Measurements from ENCODE around the gene MRAS. TPM values are rescaled to one million over a fixed set of nuclear protein-coding genes. Genes with fewer than 3 reads are reported as not detected.
A peak's percentile ranks its signal among the peaks of the same experiment; 100 is the strongest.

MRAS gene
- total RNA-seq, 1 donor from 2014 or later, result 55.4 TPM

GRCh38 chr3:138310494-138310893 is 37.9 kb upstream of the MRAS start:
- H3K9me3 ChIP-seq (ENCODE audit: insufficient read depth, low read depth, low read length), result peaks cover 5% of the 10 kb centered on the region
- no peaks in the 10 kb centered on the region for H3K27me3 ChIP-seq (ENCODE audit: insufficient read depth, low read length)
- DNase-seq (ENCODE audit: low read depth) (no peak), FAIRE-seq (no peak)
- Mint-ChIP-seq H3K36me3 (ENCODE audit: low read depth, unreplicated experiment) (peaks cover 9% of the 10 kb centered on the region), H3K27me3 (ENCODE audit: low read depth, unreplicated experiment) (peaks cover 3% of the 10 kb centered on the region), H3K27ac (ENCODE audit: unreplicated experiment) (no peak overlapping the region), H3K4me1 (ENCODE audit: low read depth, unreplicated experiment) (peaks cover 6% of the 10 kb centered on the region), H3K4me3 (ENCODE audit: unreplicated experiment) (no peak overlapping the region), H3K9me3 (ENCODE audit: unreplicated experiment) (peaks cover 41% of the 10 kb centered on the region)
- H4K20me1 ChIP-seq (ENCODE audit: insufficient read depth, low read length), result no peaks in the 10 kb centered on the region
- TF ChIP-seq EZH2 (IDR thresholded peaks at IDR 0.05; ENCODE audit: insufficient read depth, low read length) (no peak), CTCF (IDR thresholded peaks at IDR 0.05; ENCODE audit: insufficient read depth, low read depth, low read length) (no peak)
- H3K36me3 ChIP-seq (ENCODE audit: insufficient read depth, low read length), result no peaks in the 10 kb centered on the region
- no peak overlapping the region for H3K9ac ChIP-seq (ENCODE audit: low read length)
- H3K4me3 ChIP-seq (ENCODE audit: insufficient read depth, low read depth, low read length), result no peak overlapping the region
- no peaks in the 10 kb centered on the region for H3K79me2 ChIP-seq (ENCODE audit: insufficient read depth, low read length)
- H3K27ac ChIP-seq (ENCODE audit: low read depth, low read length), result no peak overlapping the region
- H3K4me1 ChIP-seq (ENCODE audit: insufficient read depth, low read length), result peaks cover 4% of the 10 kb centered on the region
- no peak overlapping the region for H3K4me2 ChIP-seq (ENCODE audit: low read length)
- H2AFZ ChIP-seq (ENCODE audit: low read depth, low read length), result no peak overlapping the region

- FAIRE-seq (no peak), DNase-seq (ENCODE audit: low read depth) (peak; percentile 78)
- no peak overlapping the region for H2AFZ ChIP-seq (ENCODE audit: low read depth, low read length)
- H3K9ac ChIP-seq (ENCODE audit: low read length), result no peak overlapping the region
- Mint-ChIP-seq H3K4me1 (ENCODE audit: low read depth, unreplicated experiment) (peaks cover 8% of the 10 kb centered on the region), H3K27me3 (ENCODE audit: low read depth, unreplicated experiment) (peaks cover 7% of the 10 kb centered on the region), H3K4me3 (ENCODE audit: unreplicated experiment) (no peak overlapping the region), H3K9me3 (ENCODE audit: unreplicated experiment) (peaks cover 16% of the 10 kb centered on the region), H3K27ac (ENCODE audit: unreplicated experiment) (no peak overlapping the region), H3K36me3 (ENCODE audit: low read depth, unreplicated experiment) (peaks cover 2% of the 10 kb centered on the region)
- H3K36me3 ChIP-seq (ENCODE audit: insufficient read depth, low read length), result no peaks in the 10 kb centered on the region
- peak overlapping the region; percentile 13 for H3K4me2 ChIP-seq (ENCODE audit: low read length)
- H3K27ac ChIP-seq (ENCODE audit: low read depth, low read length), result no peak overlapping the region
- no peaks in the 10 kb centered on the region for H3K79me2 ChIP-seq (ENCODE audit: insufficient read depth, low read length)
- no peak overlapping the region for H3K4me3 ChIP-seq (ENCODE audit: insufficient read depth, low read depth, low read length)
- peaks cover 4% of the 10 kb centered on the region for H3K4me1 ChIP-seq (ENCODE audit: insufficient read depth, low read length)
- TF ChIP-seq EZH2 (IDR thresholded peaks at IDR 0.05; ENCODE audit: insufficient read depth, low read length) (no peak), CTCF (IDR thresholded peaks at IDR 0.05; ENCODE audit: insufficient read depth, low read depth, low read length) (no peak)
- no peaks in the 10 kb centered on the region for H3K27me3 ChIP-seq (ENCODE audit: insufficient read depth, low read length)
- no peaks in the 10 kb centered on the region for H4K20me1 ChIP-seq (ENCODE audit: insufficient read depth, low read length)
- H3K9me3 ChIP-seq (ENCODE audit: insufficient read depth, low read depth, low read length), result no peaks in the 10 kb centered on the region
These were observed 33.6 kb upstream of the MRAS start for GRCh38 chr3:138314751-138315150.

GRCh38 chr3:138317687-138318086 is 30.7 kb upstream of the MRAS start:
- Histone ChIP-seq H2AFZ (ENCODE audit: low read depth, low read length) (no peak overlapping the region), H3K27ac (ENCODE audit: low read depth, low read length) (no peak overlapping the region), H3K9ac (ENCODE audit: low read length) (no peak overlapping the region), H3K27me3 (ENCODE audit: insufficient read depth, low read length) (no peaks in the 10 kb centered on the region), H3K79me2 (ENCODE audit: insufficient read depth, low read length) (no peaks in the 10 kb centered on the region), H3K36me3 (ENCODE audit: insufficient read depth, low read length) (no peaks in the 10 kb centered on the region), H3K9me3 (ENCODE audit: insufficient read depth, low read depth, low read length) (no peaks in the 10 kb centered on the region), H4K20me1 (ENCODE audit: insufficient read depth, low read length) (no peaks in the 10 kb centered on the region), H3K4me3 (ENCODE audit: insufficient read depth, low read depth, low read length) (no peak overlapping the region), H3K4me2 (ENCODE audit: low read length) (no peak overlapping the region), H3K4me1 (ENCODE audit: insufficient read depth, low read length) (peaks cover 4% of the 10 kb centered on the region)
- H3K27me3 Mint-ChIP-seq (ENCODE audit: low read depth, unreplicated experiment), result peaks cover 8% of the 10 kb centered on the region
- TF ChIP-seq CTCF (IDR thresholded peaks at IDR 0.05; ENCODE audit: insufficient read depth, low read depth, low read length), result no peak
- TF ChIP-seq EZH2 (IDR thresholded peaks at IDR 0.05; ENCODE audit: insufficient read depth, low read length), result no peak
- peaks cover 12% of the 10 kb centered on the region for H3K4me1 Mint-ChIP-seq (ENCODE audit: low read depth, unreplicated experiment)
- DNase-seq (ENCODE audit: low read depth) (no peak), FAIRE-seq (no peak)
- no peaks in the 10 kb centered on the region for H3K9me3 Mint-ChIP-seq (ENCODE audit: unreplicated experiment)
- H3K27ac Mint-ChIP-seq (ENCODE audit: unreplicated experiment), result no peak overlapping the region
- H3K4me3 Mint-ChIP-seq (ENCODE audit: unreplicated experiment), result no peak overlapping the region
- peaks cover 2% of the 10 kb centered on the region for H3K36me3 Mint-ChIP-seq (ENCODE audit: low read depth, unreplicated experiment)
